Neural cell (in vitro differentiated cells): ENCODE data around the gene LHPP. TPM values are rescaled to one million over a fixed set of nuclear protein-coding genes. Genes with fewer than 3 reads are reported as not detected.

Source experiments
- H2AFZ ChIP-seq: fragments of 200-600, 300-800 bp; sonication (generic), shearing (Covaris generic); 2 replicates; pipeline ENCODE4 v1.6.0; 2014; ENCODE audit warnings: low read depth, mild to moderate bottlenecking, antibody characterized with exemption, low read length, moderate library complexity
- H3F3A ChIP-seq: fragments of 200-600 bp; shearing (Covaris generic); 2 replicates; pipeline ENCODE4 v1.6.1; 2016; ENCODE audit warnings: mild to moderate bottlenecking, moderate library complexity, mixed read lengths, antibody characterized with exemption, low read length; ENCODE audit not compliant: insufficient read depth, poor library complexity, severe bottlenecking
- H3K27ac ChIP-seq: fragments of 200-600, 300-800 bp; sonication (generic), shearing (Covaris generic); 2 replicates; pipeline ENCODE4 v1.5.1; 2014; ENCODE audit warnings: mild to moderate bottlenecking, low read length, moderate library complexity
- H3K27me3 ChIP-seq: fragments of 300-800, 200-600 bp; sonication (generic), shearing (Covaris generic); 2 replicates; pipeline ENCODE4 v1.6.0; 2014; ENCODE audit warnings: mild to moderate bottlenecking, low read depth, low read length, moderate library complexity; ENCODE audit not compliant: insufficient read depth
- H3K36me3 ChIP-seq: fragments of 300-800, 200-600 bp; sonication (generic), shearing (Covaris generic); 2 replicates; pipeline ENCODE4 v1.5.1; 2014; ENCODE audit warnings: mild to moderate bottlenecking, antibody characterized with exemption, low read length, moderate library complexity; ENCODE audit not compliant: insufficient read depth
- H3K4me2 ChIP-seq: fragments of 300-800, 200-600 bp; sonication (generic), shearing (Covaris generic); 2 replicates; pipeline ENCODE4 v1.6.0; 2014; ENCODE audit warnings: mild to moderate bottlenecking, low read length
- H3K4me3 ChIP-seq: fragments of 300-800, 200-600 bp; sonication (generic), shearing (Covaris generic); 2 replicates; pipeline ENCODE4 v1.5.1; 2014; ENCODE audit warnings: mild to moderate bottlenecking, low read length, moderate library complexity
- H3K79me2 ChIP-seq: fragments of 200-600 bp; shearing (Covaris generic); replicated peaks from 2 replicates; pipeline ENCODE4 v1.6.0; 2014; ENCODE audit warnings: mild to moderate bottlenecking, low read length, moderate library complexity; ENCODE audit not compliant: insufficient read depth
- H3K9ac ChIP-seq: fragments of 300-800, 200-600 bp; sonication (generic), shearing (Covaris generic); 2 replicates; pipeline ENCODE4 v1.6.1; 2016; ENCODE audit warnings: mild to moderate bottlenecking, low read length, mixed read lengths
- H3K9me2 ChIP-seq: fragments of 200-600 bp; shearing (Covaris generic); 2 replicates; pipeline ENCODE4 v1.6.1; 2016; ENCODE audit warnings: mild to moderate bottlenecking, low read length, mixed read lengths; ENCODE audit not compliant: insufficient read depth
- H3K9me3 ChIP-seq: fragments of 200-600, 300-800 bp; sonication (generic), shearing (Covaris generic); 2 replicates; pipeline ENCODE4 v1.6.1; 2016; ENCODE audit warnings: mild to moderate bottlenecking, mixed run types, low read length, moderate library complexity, mixed read lengths
- H4K20me1 ChIP-seq: fragments of 200-600 bp; shearing (Covaris generic); 2 replicates; pipeline ENCODE4 v1.6.1; 2016; ENCODE audit warnings: mild to moderate bottlenecking, mixed run types; ENCODE audit not compliant: insufficient read depth
- EP300 ChIP-seq: fragments of 450-650 bp; conservative IDR thresholded peaks from 2 replicates; pipeline ENCODE4 v1.6.1; 2014; ENCODE audit warnings: antibody characterized with exemption, mild to moderate bottlenecking, moderate library complexity; ENCODE audit not compliant: poor library complexity, severe bottlenecking
- EZH2 ChIP-seq: fragments of 200-600, 300-800 bp; shearing (Covaris generic), sonication (generic); IDR thresholded peaks from 2 replicates; pipeline ENCODE4 v1.6.1; 2014; ENCODE audit warnings: antibody characterized with exemption, low read length, borderline replicate concordance, mild to moderate bottlenecking; ENCODE audit not compliant: insufficient read depth, poor library complexity, severe bottlenecking
- MXI1 ChIP-seq: fragments of 450-650 bp; conservative IDR thresholded peaks from 2 replicates; pipeline ENCODE4 v1.6.1; 2014; ENCODE audit warnings: antibody characterized with exemption, mild to moderate bottlenecking; ENCODE audit not compliant: poor library complexity, severe bottlenecking
- POLR2AphosphoS5 ChIP-seq: IDR thresholded peaks from 2 replicates; pipeline ENCODE4 v1.6.1; 2012
- RAD21 ChIP-seq: fragments of 450-650 bp; conservative IDR thresholded peaks from 2 replicates; pipeline ENCODE4 v1.6.1; 2014; ENCODE audit warnings: antibody characterized with exemption, mild to moderate bottlenecking, moderate library complexity
- SMC3 ChIP-seq: fragments of 450-650 bp; conservative IDR thresholded peaks from 2 replicates; pipeline ENCODE4 v1.6.1; 2014; ENCODE audit warnings: antibody characterized with exemption, mild to moderate bottlenecking, moderate library complexity; ENCODE audit not compliant: poor library complexity
- TAF1 ChIP-seq: IDR thresholded peaks from 2 replicates; pipeline ENCODE4 v1.6.1; 2012; ENCODE audit warnings: low read depth
- polyA plus RNA-seq: library from polyadenylated mRNA; depleted of rRNA; stranded (reverse); fragments of >200 nt; gene quantifications from 2 replicates; pipeline ENCODE4 v1.2.3, GENCODE V29; 2014
- TF ChIP-seq, protein P1 (sequence below): fragments of 450-650 bp; IDR thresholded peaks from 2 replicates; pipeline ENCODE4 v1.5.1; 2014; ENCODE audit warnings: antibody characterized with exemption, mild to moderate bottlenecking, moderate library complexity; ENCODE audit not compliant: poor library complexity, severe bottlenecking
- TF ChIP-seq, protein P2 (sequence below): IDR thresholded peaks from 2 replicates; pipeline ENCODE4 v1.6.1; 2012; ENCODE audit warnings: borderline replicate concordance

LHPP gene
- polyA plus RNA-seq, 1 donor from 2014 or later: 16.0 TPM

DNA sequence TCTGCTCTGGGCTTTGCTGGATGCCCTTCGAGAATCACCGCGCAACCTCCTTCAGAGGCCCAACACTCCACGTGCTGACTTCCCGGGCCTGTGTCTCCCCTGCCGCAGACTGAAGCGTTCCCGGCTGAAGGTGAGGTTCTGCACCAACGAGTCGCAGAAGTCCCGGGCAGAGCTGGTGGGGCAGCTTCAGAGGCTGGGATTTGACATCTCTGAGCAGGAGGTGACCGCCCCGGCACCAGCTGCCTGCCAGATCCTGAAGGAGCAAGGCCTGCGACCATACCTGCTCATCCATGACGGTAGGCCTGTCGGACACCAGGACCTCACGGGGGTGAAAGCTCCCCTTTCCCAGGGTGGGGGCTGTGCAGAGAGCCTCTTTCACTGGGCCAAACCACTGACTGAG lies 22.4 kb downstream of the LHPP start:
- Histone ChIP-seq H3K27ac (no peak overlapping the region), H4K20me1 (no peaks in the 10 kb centered on the region), H3K27me3 (no peaks in the 10 kb centered on the region), H3K79me2 (no peaks in the 10 kb centered on the region), H2AFZ (no peak overlapping the region), H3K9ac (no peak overlapping the region), H3K9me2 (no peaks in the 10 kb centered on the region), H3K9me3 (no peaks in the 10 kb centered on the region), H3F3A (no peaks in the 10 kb centered on the region), H3K4me2 (no peak overlapping the region), H3K4me3 (no peak overlapping the region), H3K36me3 (no peaks in the 10 kb centered on the region)
- TF ChIP-seq EZH2 (no peak), SMC3 (no peak), MXI1 (no peak), RAD21 (no peak), TAF1 (no peak), EP300 (no peak), POLR2AphosphoS5 (no peak)
- TF ChIP-seq, protein P1, sequence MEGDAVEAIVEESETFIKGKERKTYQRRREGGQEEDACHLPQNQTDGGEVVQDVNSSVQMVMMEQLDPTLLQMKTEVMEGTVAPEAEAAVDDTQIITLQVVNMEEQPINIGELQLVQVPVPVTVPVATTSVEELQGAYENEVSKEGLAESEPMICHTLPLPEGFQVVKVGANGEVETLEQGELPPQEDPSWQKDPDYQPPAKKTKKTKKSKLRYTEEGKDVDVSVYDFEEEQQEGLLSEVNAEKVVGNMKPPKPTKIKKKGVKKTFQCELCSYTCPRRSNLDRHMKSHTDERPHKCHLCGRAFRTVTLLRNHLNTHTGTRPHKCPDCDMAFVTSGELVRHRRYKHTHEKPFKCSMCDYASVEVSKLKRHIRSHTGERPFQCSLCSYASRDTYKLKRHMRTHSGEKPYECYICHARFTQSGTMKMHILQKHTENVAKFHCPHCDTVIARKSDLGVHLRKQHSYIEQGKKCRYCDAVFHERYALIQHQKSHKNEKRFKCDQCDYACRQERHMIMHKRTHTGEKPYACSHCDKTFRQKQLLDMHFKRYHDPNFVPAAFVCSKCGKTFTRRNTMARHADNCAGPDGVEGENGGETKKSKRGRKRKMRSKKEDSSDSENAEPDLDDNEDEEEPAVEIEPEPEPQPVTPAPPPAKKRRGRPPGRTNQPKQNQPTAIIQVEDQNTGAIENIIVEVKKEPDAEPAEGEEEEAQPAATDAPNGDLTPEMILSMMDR: no peak
- TF ChIP-seq, protein P2, sequence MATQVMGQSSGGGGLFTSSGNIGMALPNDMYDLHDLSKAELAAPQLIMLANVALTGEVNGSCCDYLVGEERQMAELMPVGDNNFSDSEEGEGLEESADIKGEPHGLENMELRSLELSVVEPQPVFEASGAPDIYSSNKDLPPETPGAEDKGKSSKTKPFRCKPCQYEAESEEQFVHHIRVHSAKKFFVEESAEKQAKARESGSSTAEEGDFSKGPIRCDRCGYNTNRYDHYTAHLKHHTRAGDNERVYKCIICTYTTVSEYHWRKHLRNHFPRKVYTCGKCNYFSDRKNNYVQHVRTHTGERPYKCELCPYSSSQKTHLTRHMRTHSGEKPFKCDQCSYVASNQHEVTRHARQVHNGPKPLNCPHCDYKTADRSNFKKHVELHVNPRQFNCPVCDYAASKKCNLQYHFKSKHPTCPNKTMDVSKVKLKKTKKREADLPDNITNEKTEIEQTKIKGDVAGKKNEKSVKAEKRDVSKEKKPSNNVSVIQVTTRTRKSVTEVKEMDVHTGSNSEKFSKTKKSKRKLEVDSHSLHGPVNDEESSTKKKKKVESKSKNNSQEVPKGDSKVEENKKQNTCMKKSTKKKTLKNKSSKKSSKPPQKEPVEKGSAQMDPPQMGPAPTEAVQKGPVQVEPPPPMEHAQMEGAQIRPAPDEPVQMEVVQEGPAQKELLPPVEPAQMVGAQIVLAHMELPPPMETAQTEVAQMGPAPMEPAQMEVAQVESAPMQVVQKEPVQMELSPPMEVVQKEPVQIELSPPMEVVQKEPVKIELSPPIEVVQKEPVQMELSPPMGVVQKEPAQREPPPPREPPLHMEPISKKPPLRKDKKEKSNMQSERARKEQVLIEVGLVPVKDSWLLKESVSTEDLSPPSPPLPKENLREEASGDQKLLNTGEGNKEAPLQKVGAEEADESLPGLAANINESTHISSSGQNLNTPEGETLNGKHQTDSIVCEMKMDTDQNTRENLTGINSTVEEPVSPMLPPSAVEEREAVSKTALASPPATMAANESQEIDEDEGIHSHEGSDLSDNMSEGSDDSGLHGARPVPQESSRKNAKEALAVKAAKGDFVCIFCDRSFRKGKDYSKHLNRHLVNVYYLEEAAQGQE: no peak

DNA sequence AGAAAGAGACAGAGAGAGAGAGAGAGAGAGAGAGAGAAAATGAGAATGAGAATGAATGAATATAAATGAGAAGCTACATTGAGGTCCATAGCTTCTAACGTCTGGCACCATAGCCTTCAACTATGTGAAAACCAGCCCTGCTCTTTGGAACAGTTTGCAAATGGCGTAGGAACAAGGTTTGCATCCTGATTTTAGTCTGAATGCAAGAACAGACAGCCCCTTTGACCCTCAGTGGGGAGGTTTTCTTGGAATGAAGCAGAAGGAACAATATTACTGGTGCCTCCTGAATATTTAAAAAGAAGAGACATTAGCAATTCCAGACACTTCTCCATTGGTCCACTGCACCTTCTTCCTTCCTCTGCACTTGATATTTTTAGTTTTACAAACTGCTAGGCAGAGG lies 23.0 kb downstream of the LHPP start:
- H2AFZ ChIP-seq: no peak overlapping the region
- TF ChIP-seq MXI1 (no peak), EP300 (no peak), TAF1 (no peak), EZH2 (no peak), SMC3 (no peak)
- TF ChIP-seq, protein P2: no peak
- H3K27ac ChIP-seq: no peak overlapping the region
- H3K4me3 ChIP-seq: no peak overlapping the region
- no peaks in the 10 kb centered on the region for H3K36me3 ChIP-seq
- no peak overlapping the region for H3K9ac ChIP-seq
- H3K9me3 ChIP-seq: no peaks in the 10 kb centered on the region
- H3F3A ChIP-seq: no peaks in the 10 kb centered on the region
- H3K4me2 ChIP-seq: no peak overlapping the region
- no peaks in the 10 kb centered on the region for H4K20me1 ChIP-seq
- H3K79me2 ChIP-seq: no peaks in the 10 kb centered on the region
- H3K9me2 ChIP-seq: no peaks in the 10 kb centered on the region
- no peaks in the 10 kb centered on the region for H3K27me3 ChIP-seq
